ENCODE results near the gene INMT.

DNA sequence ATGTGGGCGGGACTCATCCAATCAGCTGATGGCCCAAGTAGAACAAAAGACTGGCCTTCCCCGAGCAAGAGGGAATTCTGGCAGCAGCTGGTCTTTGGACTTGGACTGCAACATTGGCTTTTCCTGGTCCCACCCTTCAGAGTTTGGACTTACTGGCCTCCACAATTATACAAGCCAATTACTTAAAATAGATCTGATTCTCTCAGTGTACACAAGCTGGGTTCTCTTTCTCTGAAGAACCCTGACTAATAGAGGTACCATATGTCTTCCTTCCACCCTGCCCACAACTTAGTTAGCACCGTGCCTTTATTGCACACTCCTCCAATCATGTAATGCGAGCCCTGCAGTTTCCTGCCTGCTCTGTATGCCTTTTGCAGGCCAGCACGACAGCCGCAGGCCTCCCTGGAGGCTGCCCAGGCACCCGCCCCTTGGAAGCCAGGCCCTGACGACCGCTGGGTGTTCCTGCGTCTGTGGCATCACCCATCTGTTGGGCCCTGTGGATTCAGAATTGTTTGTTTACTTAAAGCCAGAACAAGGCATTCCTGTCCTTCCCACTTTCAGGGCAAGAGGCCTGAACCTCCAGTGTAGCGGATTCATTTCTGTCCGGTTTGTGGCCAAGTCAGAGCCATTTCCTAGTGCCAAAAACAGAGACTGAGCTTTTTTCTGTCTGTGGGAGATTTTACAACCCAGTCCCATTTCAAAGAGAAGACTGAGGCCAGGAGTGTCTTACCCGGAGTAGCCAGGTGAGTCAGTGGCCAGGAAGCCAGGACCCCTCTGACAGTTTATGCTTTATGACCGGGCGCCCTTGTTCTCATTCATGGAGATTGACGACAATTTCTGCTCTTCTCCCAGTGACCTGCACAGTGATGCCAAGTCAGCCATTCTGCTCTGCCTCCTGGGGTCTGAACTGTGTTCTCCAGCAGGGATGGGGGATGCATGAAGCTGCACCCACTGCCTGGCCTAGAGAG, 968 bp upstream of the INMT start:
- TF ChIP-seq, protein P1, sequence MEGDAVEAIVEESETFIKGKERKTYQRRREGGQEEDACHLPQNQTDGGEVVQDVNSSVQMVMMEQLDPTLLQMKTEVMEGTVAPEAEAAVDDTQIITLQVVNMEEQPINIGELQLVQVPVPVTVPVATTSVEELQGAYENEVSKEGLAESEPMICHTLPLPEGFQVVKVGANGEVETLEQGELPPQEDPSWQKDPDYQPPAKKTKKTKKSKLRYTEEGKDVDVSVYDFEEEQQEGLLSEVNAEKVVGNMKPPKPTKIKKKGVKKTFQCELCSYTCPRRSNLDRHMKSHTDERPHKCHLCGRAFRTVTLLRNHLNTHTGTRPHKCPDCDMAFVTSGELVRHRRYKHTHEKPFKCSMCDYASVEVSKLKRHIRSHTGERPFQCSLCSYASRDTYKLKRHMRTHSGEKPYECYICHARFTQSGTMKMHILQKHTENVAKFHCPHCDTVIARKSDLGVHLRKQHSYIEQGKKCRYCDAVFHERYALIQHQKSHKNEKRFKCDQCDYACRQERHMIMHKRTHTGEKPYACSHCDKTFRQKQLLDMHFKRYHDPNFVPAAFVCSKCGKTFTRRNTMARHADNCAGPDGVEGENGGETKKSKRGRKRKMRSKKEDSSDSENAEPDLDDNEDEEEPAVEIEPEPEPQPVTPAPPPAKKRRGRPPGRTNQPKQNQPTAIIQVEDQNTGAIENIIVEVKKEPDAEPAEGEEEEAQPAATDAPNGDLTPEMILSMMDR (IDR thresholded peaks at IDR 0.05), result no peak
- TF ChIP-seq POLR2A (IDR thresholded peaks at IDR 0.05) (no peak), EP300 (IDR thresholded peaks at IDR 0.05) (peak in 1 of 2 donors; percentile 62)
